GM12874 (cell line): ENCODE measurements around the gene ZNF614.

Experiments used
- CTCF ChIP-seq: IDR thresholded peaks from 2 replicates; pipeline ENCODE4 v1.5.1; 2011; ENCODE audit warnings: low read depth, mild to moderate bottlenecking, control low read depth, low read length, moderate library complexity; ENCODE audit not compliant: insufficient read depth

The ZNF614 gene

GRCh38 chr19:52034051-52034728 is 6.0 kb upstream of the ZNF614 start:
- TF ChIP-seq CTCF, result no peak

- TF ChIP-seq CTCF, result no peak
Measured at GRCh38 chr19:52028780-52029123, 573 bp upstream of the ZNF614 start.

GRCh38 chr19:52022193-52022592 is 6.0 kb downstream of the ZNF614 start:
- no peak for TF ChIP-seq CTCF

- TF ChIP-seq CTCF, result no peak
Measured at GRCh38 chr19:52020506-52020905, 7.7 kb downstream of the ZNF614 start.

- TF ChIP-seq CTCF, result no peak
Measured at GRCh38 chr19:52010674-52011073, 17.5 kb downstream of the ZNF614 start.

GRCh38 chr19:52007806-52008557 is 20.2 kb downstream of the ZNF614 start, which contains the start of gene ZNF615:
TSS of gene ZNF615 (minus strand) at chr19:52008211. CDS start at chr19:52003711, 4,500 bp downstream.
- TF ChIP-seq CTCF, result no peak

- TF ChIP-seq CTCF, result no peak
Measured at GRCh38 chr19:52007451-52007805, 20.8 kb downstream of the ZNF614 start.
